ENCODE results near the gene KLK13. TPM values are rescaled to one million over a fixed set of nuclear protein-coding genes. Genes with fewer than 3 reads are reported as not detected.

KLK13 gene
- polyA plus RNA-seq, 1 of the 3 experiments (the other 2 are of a cell fraction): not detected

DNA sequence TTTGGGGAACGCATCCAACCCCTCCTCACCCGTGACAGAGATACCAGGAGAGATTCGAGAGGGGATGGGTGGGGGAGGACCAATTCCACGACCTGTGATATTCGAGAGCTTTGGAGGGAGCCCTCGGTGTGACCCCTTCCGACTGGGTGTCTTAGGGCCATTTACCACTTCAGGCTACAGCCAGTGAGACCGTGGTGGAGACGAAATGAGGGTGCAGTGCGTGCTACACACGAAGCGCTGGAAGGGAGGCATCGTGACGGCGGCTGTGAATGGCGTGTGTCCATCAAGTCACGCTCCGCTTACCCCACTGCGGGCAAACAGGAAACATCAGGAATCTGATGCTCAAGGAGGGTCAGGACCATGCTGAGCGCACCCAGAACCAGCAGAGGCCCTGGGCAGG, 32.9 kb upstream of the KLK13 start:
- no peaks in the 10 kb centered on the region for H3K27me3 ChIP-seq (ENCODE audit: insufficient read depth)
- TF ChIP-seq, protein P1, sequence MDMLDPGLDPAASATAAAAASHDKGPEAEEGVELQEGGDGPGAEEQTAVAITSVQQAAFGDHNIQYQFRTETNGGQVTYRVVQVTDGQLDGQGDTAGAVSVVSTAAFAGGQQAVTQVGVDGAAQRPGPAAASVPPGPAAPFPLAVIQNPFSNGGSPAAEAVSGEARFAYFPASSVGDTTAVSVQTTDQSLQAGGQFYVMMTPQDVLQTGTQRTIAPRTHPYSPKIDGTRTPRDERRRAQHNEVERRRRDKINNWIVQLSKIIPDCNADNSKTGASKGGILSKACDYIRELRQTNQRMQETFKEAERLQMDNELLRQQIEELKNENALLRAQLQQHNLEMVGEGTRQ (IDR thresholded peaks at IDR 0.05; ENCODE audit: borderline replicate concordance, low read depth, low read length): no peak
- TF ChIP-seq RCOR1 (IDR thresholded peaks at IDR 0.05; ENCODE audit: low read length) (no peak), RXRA (IDR thresholded peaks at IDR 0.05; ENCODE audit: borderline replicate concordance, low read depth) (no peak), POLR2AphosphoS5 (IDR thresholded peaks at IDR 0.05; ENCODE audit: low read depth, low read length) (no peak), GABPA (IDR thresholded peaks at IDR 0.05; ENCODE audit: low read depth) (no peak), FOSL2 (IDR thresholded peaks at IDR 0.05; ENCODE audit: borderline replicate concordance, low read depth) (no peak), YY1 (IDR thresholded peaks at IDR 0.05; ENCODE audit: low read depth) (no peak), EP300 (IDR thresholded peaks at IDR 0.05; ENCODE audit: borderline replicate concordance in 1 of 2, low read depth in 1 of 2, low read length in 1 of 2) (no peak), ELF1 (IDR thresholded peaks at IDR 0.05) (no peak), PBX3 (IDR thresholded peaks at IDR 0.05) (no peak), FOXJ3 (CRISPR knock-in tag; IDR thresholded peaks at IDR 0.05) (no peak), TEAD4 (IDR thresholded peaks at IDR 0.05; ENCODE audit: borderline replicate concordance, insufficient read depth) (no peak), SIN3A (IDR thresholded peaks at IDR 0.05; ENCODE audit: borderline replicate concordance, low read depth, low read length) (no peak), NRF1 (IDR thresholded peaks at IDR 0.05; ENCODE audit: low read depth, low read length) (no peak)
- TF ChIP-seq, protein P2, sequence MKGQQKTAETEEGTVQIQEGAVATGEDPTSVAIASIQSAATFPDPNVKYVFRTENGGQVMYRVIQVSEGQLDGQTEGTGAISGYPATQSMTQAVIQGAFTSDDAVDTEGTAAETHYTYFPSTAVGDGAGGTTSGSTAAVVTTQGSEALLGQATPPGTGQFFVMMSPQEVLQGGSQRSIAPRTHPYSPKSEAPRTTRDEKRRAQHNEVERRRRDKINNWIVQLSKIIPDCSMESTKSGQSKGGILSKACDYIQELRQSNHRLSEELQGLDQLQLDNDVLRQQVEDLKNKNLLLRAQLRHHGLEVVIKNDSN (IDR thresholded peaks at IDR 0.05; ENCODE audit: borderline replicate concordance, low read depth): no peak
- TF ChIP-seq, protein P3, sequence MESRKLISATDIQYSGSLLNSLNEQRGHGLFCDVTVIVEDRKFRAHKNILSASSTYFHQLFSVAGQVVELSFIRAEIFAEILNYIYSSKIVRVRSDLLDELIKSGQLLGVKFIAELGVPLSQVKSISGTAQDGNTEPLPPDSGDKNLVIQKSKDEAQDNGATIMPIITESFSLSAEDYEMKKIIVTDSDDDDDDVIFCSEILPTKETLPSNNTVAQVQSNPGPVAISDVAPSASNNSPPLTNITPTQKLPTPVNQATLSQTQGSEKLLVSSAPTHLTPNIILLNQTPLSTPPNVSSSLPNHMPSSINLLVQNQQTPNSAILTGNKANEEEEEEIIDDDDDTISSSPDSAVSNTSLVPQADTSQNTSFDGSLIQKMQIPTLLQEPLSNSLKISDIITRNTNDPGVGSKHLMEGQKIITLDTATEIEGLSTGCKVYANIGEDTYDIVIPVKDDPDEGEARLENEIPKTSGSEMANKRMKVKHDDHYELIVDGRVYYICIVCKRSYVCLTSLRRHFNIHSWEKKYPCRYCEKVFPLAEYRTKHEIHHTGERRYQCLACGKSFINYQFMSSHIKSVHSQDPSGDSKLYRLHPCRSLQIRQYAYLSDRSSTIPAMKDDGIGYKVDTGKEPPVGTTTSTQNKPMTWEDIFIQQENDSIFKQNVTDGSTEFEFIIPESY (IDR thresholded peaks at IDR 0.05; ENCODE audit: borderline replicate concordance, low read depth): no peak
- TF ChIP-seq, protein P4, sequence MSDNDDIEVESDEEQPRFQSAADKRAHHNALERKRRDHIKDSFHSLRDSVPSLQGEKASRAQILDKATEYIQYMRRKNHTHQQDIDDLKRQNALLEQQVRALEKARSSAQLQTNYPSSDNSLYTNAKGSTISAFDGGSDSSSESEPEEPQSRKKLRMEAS (IDR thresholded peaks at IDR 0.05; ENCODE audit: low read depth): no peak
- TF ChIP-seq, protein P5, sequence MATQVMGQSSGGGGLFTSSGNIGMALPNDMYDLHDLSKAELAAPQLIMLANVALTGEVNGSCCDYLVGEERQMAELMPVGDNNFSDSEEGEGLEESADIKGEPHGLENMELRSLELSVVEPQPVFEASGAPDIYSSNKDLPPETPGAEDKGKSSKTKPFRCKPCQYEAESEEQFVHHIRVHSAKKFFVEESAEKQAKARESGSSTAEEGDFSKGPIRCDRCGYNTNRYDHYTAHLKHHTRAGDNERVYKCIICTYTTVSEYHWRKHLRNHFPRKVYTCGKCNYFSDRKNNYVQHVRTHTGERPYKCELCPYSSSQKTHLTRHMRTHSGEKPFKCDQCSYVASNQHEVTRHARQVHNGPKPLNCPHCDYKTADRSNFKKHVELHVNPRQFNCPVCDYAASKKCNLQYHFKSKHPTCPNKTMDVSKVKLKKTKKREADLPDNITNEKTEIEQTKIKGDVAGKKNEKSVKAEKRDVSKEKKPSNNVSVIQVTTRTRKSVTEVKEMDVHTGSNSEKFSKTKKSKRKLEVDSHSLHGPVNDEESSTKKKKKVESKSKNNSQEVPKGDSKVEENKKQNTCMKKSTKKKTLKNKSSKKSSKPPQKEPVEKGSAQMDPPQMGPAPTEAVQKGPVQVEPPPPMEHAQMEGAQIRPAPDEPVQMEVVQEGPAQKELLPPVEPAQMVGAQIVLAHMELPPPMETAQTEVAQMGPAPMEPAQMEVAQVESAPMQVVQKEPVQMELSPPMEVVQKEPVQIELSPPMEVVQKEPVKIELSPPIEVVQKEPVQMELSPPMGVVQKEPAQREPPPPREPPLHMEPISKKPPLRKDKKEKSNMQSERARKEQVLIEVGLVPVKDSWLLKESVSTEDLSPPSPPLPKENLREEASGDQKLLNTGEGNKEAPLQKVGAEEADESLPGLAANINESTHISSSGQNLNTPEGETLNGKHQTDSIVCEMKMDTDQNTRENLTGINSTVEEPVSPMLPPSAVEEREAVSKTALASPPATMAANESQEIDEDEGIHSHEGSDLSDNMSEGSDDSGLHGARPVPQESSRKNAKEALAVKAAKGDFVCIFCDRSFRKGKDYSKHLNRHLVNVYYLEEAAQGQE (IDR thresholded peaks at IDR 0.05; ENCODE audit: low read depth, low read length): no peak
- no peak overlapping the region for H3K27ac ChIP-seq (ENCODE audit: low read depth in 2 of 2, low read length in 1 of 2)
- no peaks in the 10 kb centered on the region for H3K9me2 ChIP-seq
- ChIA-PET POLR2A (no interaction called here), CTCF (no interaction called here)
- H3K36me3 ChIP-seq (replicated peaks in 1 of 2; ENCODE audit: control insufficient read depth in 1 of 2, insufficient read depth in 2 of 2, low read length in 1 of 2): peaks cover 7 to 26% of the 10 kb centered on the region in 2 experiments
- no peak for DNase-seq
- peaks cover 19% of the 10 kb centered on the region; the same call in 1 of the 2 replicates for H4K20me1 ChIP-seq (ENCODE audit: insufficient read depth)
- no peaks in the 10 kb centered on the region for H3F3A ChIP-seq (replicated peaks; ENCODE audit: insufficient read depth)
- H3K4me2 ChIP-seq: no peak overlapping the region
- H3K4me3 ChIP-seq (ENCODE audit: low read depth in 2 of 2, low read length in 1 of 2): no peak overlapping the region
- peaks cover 11% of the 10 kb centered on the region; the same call in 1 of the 2 replicates for H3K79me2 ChIP-seq (ENCODE audit: insufficient read depth)
- WGBS (ENCODE audit: low lambda C conversion rate): 90% methylated on average over 20 of the region's 20 CpGs
- H2AFZ ChIP-seq (ENCODE audit: low read depth): no peak overlapping the region
- H3K9ac ChIP-seq: no peak overlapping the region
- H3K9me3 ChIP-seq: no peaks in the 10 kb centered on the region
- H3K4me1 ChIP-seq (ENCODE audit: control insufficient read depth in 1 of 2, insufficient read depth in 2 of 2, low read depth in 1 of 2, low read length in 1 of 2): no peaks in the 10 kb centered on the region; a peak in 1 of 4 replicates

Data from SK-N-SH (cell line).